ENCODE data around the gene PRPF38B.

PRPF38B gene

GRCh38 chr1:108718927-108719655 is 27.0 kb downstream of the PRPF38B start:
- DNase-seq (ENCODE audit: low read depth) = no peak

GRCh38 chr1:108719656-108720435 is 27.7 kb downstream of the PRPF38B start:
- no peak for DNase-seq (ENCODE audit: low read depth)

GRCh38 chr1:108722292-108722691 is 30.2 kb downstream of the PRPF38B start:
- no peak for DNase-seq (ENCODE audit: low read depth)

GRCh38 chr1:108725906-108726305 is 33.8 kb downstream of the PRPF38B start:
- DNase-seq (ENCODE audit: low read depth) = no peak

- no peak for DNase-seq (ENCODE audit: low read depth)
These were observed 36.3 kb downstream of the PRPF38B start for GRCh38 chr1:108728327-108728923.

- no peak for DNase-seq (ENCODE audit: low read depth)
These were observed 37.4 kb downstream of the PRPF38B start for GRCh38 chr1:108729481-108729880.

- DNase-seq (ENCODE audit: low read depth) = no peak
These were observed 40.3 kb downstream of the PRPF38B start for GRCh38 chr1:108732398-108732797.

GRCh38 chr1:108734171-108734865 is 42.2 kb downstream of the PRPF38B start:
- DNase-seq (ENCODE audit: low read depth) = no peak

GRCh38 chr1:108742253-108742652 is 50.1 kb downstream of the PRPF38B start:
- no peak for DNase-seq (ENCODE audit: low read depth)

GRCh38 chr1:108745980-108746381 is 53.9 kb downstream of the PRPF38B start:
- DNase-seq (ENCODE audit: low read depth) = no peak

GRCh38 chr1:108746382-108747170 is 54.5 kb downstream of the PRPF38B start, which contains the start of gene STXBP3:
Gene STXBP3, plus strand, starts transcription at chr1:108746674. Its CDS starts 64 bp downstream, at chr1:108746738.
- peak; percentile 100 for DNase-seq (ENCODE audit: low read depth)

GRCh38 chr1:108747171-108747850 is 55.2 kb downstream of the PRPF38B start:
- peak; percentile 29 for DNase-seq (ENCODE audit: low read depth)

GRCh38 chr1:108747898-108748297 is 55.8 kb downstream of the PRPF38B start:
- no peak for DNase-seq (ENCODE audit: low read depth)

- DNase-seq (ENCODE audit: low read depth) = no peak
These were observed 57.0 kb downstream of the PRPF38B start for GRCh38 chr1:108749081-108749480.

GRCh38 chr1:108750476-108751181 is 58.5 kb downstream of the PRPF38B start:
- DNase-seq (ENCODE audit: low read depth) = no peak
